ENCODE results near the gene ATP6V0E1.

- TF ChIP-seq CTCF (IDR thresholded peaks at IDR 0.05): no peak
- no peak for TF ChIP-seq POLR2AphosphoS5 (IDR thresholded peaks at IDR 0.05)
- TF ChIP-seq POLR2A (IDR thresholded peaks at IDR 0.05): no peak
These were observed 39.7 kb upstream of the ATP6V0E1 start for GRCh38 chr5:172943906-172944305.

Data from prostate gland (tissue), 2 donors.